ENCODE measurements around the gene PRPF6.

The PRPF6 gene

GRCh38 chr20:64067733-64068307 lies 86.9 kb downstream of the PRPF6 start:
- Histone ChIP-seq H3K9me3 (ENCODE audit: control insufficient read depth, low read length) (no peaks in the 10 kb centered on the region), H3K4me3 (ENCODE audit: insufficient read depth, low read depth, low read length) (no peak overlapping the region), H3K4me1 (ENCODE audit: control insufficient read depth, insufficient read depth, low read length) (peaks cover 7% of the 10 kb centered on the region), H3K27ac (ENCODE audit: insufficient read depth, low read depth, low read length, poor library complexity, severe bottlenecking) (no peak overlapping the region), H3K36me3 (ENCODE audit: control insufficient read depth, insufficient read depth, low read length) (no peaks in the 10 kb centered on the region), H3K27me3 (ENCODE audit: control insufficient read depth, insufficient read depth, low read length, poor library complexity, severe bottlenecking) (peaks cover 4% of the 10 kb centered on the region)
- 85 to 86% methylated on average over 12 of the region's 12 CpGs for WGBS, 2 experiments

GRCh38 chr20:64068386-64069208 lies 87.7 kb downstream of the PRPF6 start:
- Histone ChIP-seq H3K4me3 (ENCODE audit: insufficient read depth, low read depth, low read length) (no peak overlapping the region), H3K36me3 (ENCODE audit: control insufficient read depth, insufficient read depth, low read length) (no peaks in the 10 kb centered on the region), H3K27me3 (ENCODE audit: control insufficient read depth, insufficient read depth, low read length, poor library complexity, severe bottlenecking) (peaks cover 2% of the 10 kb centered on the region)

GRCh38 chr20:64069209-64069613 lies 88.3 kb downstream of the PRPF6 start:
- H3K4me1 ChIP-seq (ENCODE audit: control insufficient read depth, insufficient read depth, low read length), result peaks cover 2% of the 10 kb centered on the region
- no peak overlapping the region for H3K4me3 ChIP-seq (ENCODE audit: insufficient read depth, low read depth, low read length)
- H3K27ac ChIP-seq (ENCODE audit: insufficient read depth, low read depth, low read length, poor library complexity, severe bottlenecking), result no peak overlapping the region
- WGBS, 2 experiments, result 93% methylated on average over 20 of the region's 20 CpGs
- H3K36me3 ChIP-seq (ENCODE audit: control insufficient read depth, insufficient read depth, low read length), result no peaks in the 10 kb centered on the region
- H3K9me3 ChIP-seq (ENCODE audit: control insufficient read depth, low read length), result no peaks in the 10 kb centered on the region
- H3K27me3 ChIP-seq (ENCODE audit: control insufficient read depth, insufficient read depth, low read length, poor library complexity, severe bottlenecking), result no peaks in the 10 kb centered on the region

More at GRCh38 chr20:64068386-64069208, 87.7 kb downstream of the PRPF6 start:
- peaks cover 7% of the 10 kb centered on the region for H3K4me1 ChIP-seq (ENCODE audit: control insufficient read depth, insufficient read depth, low read length)
- no peak overlapping the region for H3K27ac ChIP-seq (ENCODE audit: insufficient read depth, low read depth, low read length, poor library complexity, severe bottlenecking)
- H3K9me3 ChIP-seq (ENCODE audit: control insufficient read depth, low read length), result no peaks in the 10 kb centered on the region
- WGBS, 2 experiments, result 86 to 88% methylated on average over 12 of the region's 12 CpGs

DNA sequence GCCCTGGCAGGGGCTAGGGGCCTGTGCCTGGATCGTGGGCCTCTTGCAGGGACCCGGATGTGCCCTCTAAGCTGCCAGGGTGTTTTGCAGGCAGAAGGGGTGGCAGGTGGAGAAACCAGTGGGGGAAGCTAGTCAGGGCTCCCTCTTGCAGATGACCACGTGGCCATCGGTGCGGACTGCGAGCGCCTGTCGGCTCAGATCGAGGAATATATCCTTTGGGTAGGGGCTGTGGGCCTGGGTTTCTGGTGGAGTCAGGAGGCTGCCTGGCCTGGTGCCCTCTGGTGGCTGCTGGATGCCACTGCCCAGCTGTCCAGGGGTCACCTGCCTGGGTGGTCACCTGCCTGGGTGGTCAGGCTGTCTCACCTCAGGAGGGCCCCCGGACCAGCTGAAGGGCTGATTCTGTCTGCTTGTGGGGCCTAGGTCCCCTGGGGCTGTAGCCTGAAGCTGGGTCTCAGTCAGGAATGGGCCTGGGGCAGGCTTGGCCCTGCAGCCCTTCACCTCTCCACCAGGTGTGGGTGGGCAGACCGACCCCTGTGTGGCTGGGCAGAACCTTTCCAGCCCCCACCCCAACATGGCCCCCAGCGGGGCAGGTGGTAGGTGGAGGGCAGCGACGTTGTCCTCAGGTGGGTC lies 88.8 kb downstream of the PRPF6 start:
- WGBS, 2 experiments, result 67 to 68% methylated on average over 14 of the region's 14 CpGs
- Histone ChIP-seq H3K27me3 (ENCODE audit: control insufficient read depth, insufficient read depth, low read length, poor library complexity, severe bottlenecking) (no peaks in the 10 kb centered on the region), H3K27ac (ENCODE audit: insufficient read depth, low read depth, low read length, poor library complexity, severe bottlenecking) (no peak overlapping the region), H3K4me3 (ENCODE audit: insufficient read depth, low read depth, low read length) (no peak overlapping the region), H3K36me3 (ENCODE audit: control insufficient read depth, insufficient read depth, low read length) (no peaks in the 10 kb centered on the region), H3K4me1 (ENCODE audit: control insufficient read depth, insufficient read depth, low read length) (no peaks in the 10 kb centered on the region), H3K9me3 (ENCODE audit: control insufficient read depth, low read length) (no peaks in the 10 kb centered on the region)

DNA sequence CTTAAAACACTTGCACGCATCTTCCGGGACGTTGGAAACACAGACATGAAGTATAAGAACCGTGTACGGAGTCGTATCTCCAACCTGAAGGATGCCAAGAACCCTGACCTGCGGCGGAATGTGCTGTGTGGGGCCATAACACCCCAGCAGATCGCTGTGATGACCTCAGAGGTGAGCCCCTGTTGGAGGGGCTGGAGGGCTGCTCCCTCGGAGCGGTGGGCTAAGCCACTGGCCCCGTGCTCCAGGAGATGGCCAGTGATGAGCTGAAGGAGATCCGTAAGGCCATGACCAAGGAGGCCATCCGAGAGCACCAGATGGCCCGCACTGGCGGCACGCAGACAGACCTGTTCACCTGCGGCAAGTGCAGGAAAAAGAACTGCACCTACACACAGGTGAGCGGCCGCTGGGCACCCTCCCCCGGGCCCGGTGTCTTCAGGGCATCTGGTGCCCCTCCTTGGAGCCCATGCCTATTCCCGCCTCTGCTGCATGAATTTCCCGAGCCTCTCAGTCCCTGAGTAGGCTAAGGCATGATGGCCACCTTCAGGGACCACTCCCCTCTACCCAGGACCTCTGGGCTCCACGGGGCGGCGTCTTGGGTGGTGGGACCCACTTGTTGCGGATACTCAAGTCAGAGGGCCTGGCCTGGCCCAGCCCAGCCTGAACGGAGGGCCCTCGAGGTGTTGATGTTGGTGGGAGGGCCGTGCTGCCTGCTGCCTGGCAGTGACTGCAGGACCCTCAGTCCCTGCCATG lies 89.5 kb downstream of the PRPF6 start:
- Histone ChIP-seq H3K27me3 (ENCODE audit: control insufficient read depth, insufficient read depth, low read length, poor library complexity, severe bottlenecking) (no peaks in the 10 kb centered on the region), H3K9me3 (ENCODE audit: control insufficient read depth, low read length) (no peaks in the 10 kb centered on the region), H3K27ac (ENCODE audit: insufficient read depth, low read depth, low read length, poor library complexity, severe bottlenecking) (no peak overlapping the region), H3K4me1 (ENCODE audit: control insufficient read depth, insufficient read depth, low read length) (no peaks in the 10 kb centered on the region), H3K4me3 (ENCODE audit: insufficient read depth, low read depth, low read length) (no peak overlapping the region), H3K36me3 (ENCODE audit: control insufficient read depth, insufficient read depth, low read length) (no peaks in the 10 kb centered on the region)
- WGBS, 2 experiments, result 95 to 96% methylated on average over 31 of the region's 31 CpGs

DNA sequence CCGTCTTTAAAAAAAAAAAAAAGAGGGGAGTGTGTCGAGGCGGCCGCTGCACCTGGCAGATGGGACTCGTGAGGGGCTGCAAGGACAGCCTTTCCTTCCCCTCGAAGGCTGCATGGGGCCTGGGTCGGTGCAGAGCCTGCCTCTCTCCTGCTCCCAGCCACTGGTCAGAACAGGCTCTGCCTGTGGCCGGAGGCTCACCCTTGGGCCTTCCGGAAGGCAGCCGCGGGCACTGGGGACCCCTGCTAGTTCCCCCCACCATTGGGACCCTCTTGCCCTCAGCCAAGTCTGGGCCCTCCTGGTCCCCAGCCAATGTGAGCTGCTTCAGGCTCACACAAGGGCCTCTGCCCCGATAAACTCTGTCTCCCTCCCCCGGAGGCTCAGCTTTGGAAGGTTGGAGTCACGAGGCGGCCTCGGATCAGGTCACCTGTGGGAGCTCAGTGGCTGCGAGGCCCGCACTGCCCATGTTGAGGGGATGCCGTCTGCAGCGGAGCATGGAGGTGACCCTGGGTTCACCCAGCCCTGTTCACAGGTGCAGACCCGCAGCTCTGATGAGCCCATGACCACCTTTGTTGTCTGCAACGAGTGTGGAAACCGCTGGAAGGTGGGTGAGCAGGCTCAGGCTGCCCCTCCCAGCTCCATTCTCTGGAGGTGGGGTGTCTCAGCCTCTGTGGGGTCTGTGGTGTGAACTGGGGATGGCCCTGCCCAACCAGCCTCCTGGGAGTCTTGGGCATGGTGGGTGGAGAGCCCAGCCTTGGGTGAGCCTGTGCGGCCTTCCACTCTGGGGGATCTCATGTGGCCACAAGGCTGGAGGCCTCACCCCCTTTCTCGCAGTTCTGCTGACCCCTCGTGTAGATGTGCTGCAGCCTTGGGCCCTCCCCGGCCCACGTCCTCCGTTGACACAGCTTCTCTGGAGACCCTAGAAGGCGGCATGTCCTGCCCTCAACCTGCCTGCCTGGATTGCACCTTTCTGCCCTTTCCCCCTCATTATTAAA lies 90.7 kb downstream of the PRPF6 start:
- WGBS, 2 experiments, result 93 to 95% methylated on average over 30 of the region's 30 CpGs

DNA sequence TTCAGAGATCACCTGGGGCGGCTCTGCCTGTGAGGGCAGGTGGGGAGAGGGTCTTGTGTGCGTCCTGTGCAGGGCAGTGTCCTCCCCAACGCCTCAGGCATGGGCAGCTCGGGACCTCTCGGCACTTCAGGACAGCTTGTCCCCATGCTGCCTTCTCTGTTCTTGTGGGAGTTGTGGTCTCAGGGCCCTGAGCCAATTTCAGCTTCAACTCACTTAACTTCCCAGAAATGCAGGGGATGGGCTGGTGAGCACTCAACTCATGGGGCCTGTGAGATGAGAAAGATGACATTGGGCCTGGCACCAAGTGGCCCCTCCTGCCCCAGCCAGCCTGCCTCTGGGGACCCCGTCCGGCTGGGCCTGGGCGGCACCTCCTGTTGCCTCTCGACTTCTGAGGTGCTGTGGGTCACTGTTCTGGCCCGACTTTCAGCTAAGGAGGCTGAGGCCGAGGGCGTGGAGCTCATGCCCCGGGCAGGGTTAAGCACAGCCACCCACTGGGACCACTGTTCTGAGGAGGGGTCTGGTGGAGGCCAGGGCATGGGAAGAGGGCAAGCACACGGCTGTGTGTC lies 91.6 kb downstream of the PRPF6 start:
- Histone ChIP-seq H3K36me3 (ENCODE audit: control insufficient read depth, insufficient read depth, low read length) (no peaks in the 10 kb centered on the region), H3K27ac (ENCODE audit: insufficient read depth, low read depth, low read length, poor library complexity, severe bottlenecking) (no peak overlapping the region), H3K4me3 (ENCODE audit: insufficient read depth, low read depth, low read length) (no peak overlapping the region), H3K4me1 (ENCODE audit: control insufficient read depth, insufficient read depth, low read length) (no peaks in the 10 kb centered on the region), H3K9me3 (ENCODE audit: control insufficient read depth, low read length) (no peaks in the 10 kb centered on the region), H3K27me3 (ENCODE audit: control insufficient read depth, insufficient read depth, low read length, poor library complexity, severe bottlenecking) (no peaks in the 10 kb centered on the region)
- WGBS, 2 experiments, result 92 to 94% methylated on average over 14 of the region's 14 CpGs

More for the DNA sequence above, 90.7 kb downstream of the PRPF6 start:
- Histone ChIP-seq H3K4me3 (ENCODE audit: insufficient read depth, low read depth, low read length) (no peak overlapping the region), H3K27me3 (ENCODE audit: control insufficient read depth, insufficient read depth, low read length, poor library complexity, severe bottlenecking) (no peaks in the 10 kb centered on the region), H3K4me1 (ENCODE audit: control insufficient read depth, insufficient read depth, low read length) (no peaks in the 10 kb centered on the region), H3K9me3 (ENCODE audit: control insufficient read depth, low read length) (no peaks in the 10 kb centered on the region), H3K36me3 (ENCODE audit: control insufficient read depth, insufficient read depth, low read length) (no peaks in the 10 kb centered on the region), H3K27ac (ENCODE audit: insufficient read depth, low read depth, low read length, poor library complexity, severe bottlenecking) (no peak overlapping the region)

DNA sequence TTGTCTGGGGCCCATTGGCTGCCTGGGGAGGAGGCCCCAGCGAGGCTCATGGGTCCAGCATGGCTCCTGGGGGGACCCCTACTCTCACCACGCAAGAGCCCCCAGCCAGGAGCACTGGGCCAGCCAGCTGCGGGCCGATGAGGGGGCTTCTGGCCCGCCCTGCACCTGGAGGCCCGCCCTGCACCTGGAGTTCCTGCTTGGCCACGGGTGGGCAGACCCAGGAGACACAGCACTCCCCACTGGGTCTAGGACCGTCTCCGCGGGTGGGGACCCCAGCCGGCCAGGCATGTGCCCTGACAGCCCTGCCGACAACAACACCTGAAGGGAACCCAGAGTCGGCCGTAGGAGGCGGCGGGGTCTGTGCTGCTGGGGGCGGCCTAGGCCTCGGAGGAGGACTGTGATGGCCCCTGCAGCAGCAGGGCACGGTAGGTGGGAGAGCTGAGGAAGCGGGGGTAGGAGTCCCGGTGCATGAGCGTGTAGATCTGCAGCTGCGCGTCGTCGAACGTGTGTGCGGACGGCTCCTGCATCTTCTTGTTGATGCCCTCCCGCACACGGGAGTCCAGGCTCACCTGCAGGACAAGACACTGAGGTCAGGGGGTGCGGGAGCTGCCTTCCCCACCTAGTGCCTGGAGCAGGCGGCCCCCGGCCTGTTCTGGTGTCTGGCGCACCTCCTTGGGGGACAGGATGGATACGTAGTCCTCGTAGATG lies 92.7 kb downstream of the PRPF6 start:
- H3K4me1 ChIP-seq (ENCODE audit: control insufficient read depth, insufficient read depth, low read length), result peaks cover 9% of the 10 kb centered on the region
- WGBS, 2 experiments, result 93 to 94% methylated on average over 37 of the region's 37 CpGs
- H3K27me3 ChIP-seq (ENCODE audit: control insufficient read depth, insufficient read depth, low read length, poor library complexity, severe bottlenecking), result no peaks in the 10 kb centered on the region

More for the DNA sequence above, 92.7 kb downstream of the PRPF6 start:
- Histone ChIP-seq H3K27ac (ENCODE audit: insufficient read depth, low read depth, low read length, poor library complexity, severe bottlenecking) (no peak overlapping the region), H3K36me3 (ENCODE audit: control insufficient read depth, insufficient read depth, low read length) (no peaks in the 10 kb centered on the region), H3K9me3 (ENCODE audit: control insufficient read depth, low read length) (no peaks in the 10 kb centered on the region), H3K4me3 (ENCODE audit: insufficient read depth, low read depth, low read length) (no peak overlapping the region)

All from ectodermal cell (in vitro differentiated cells).